NCI-H226 (cell line): ENCODE measurements around the gene HCLS1.
"Not testable (repeated sequence)": the region's sequence is repeated elsewhere in the genome, so short reads cannot be mapped to it uniquely, and the experiment has no call there.

Experiments used
- DNase-seq: peaks from one replicate; pipeline ENCODE4 v3.0.0-alpha.2; 2015

The HCLS1 gene

GRCh38 chr3:121654493-121655385 is 6.0 kb downstream of the HCLS1 start:
- DNase-seq: no peak

GRCh38 chr3:121651684-121652083 is 9.0 kb downstream of the HCLS1 start:
- no peak for DNase-seq

GRCh38 chr3:121649645-121650044 is 11.1 kb downstream of the HCLS1 start:
- DNase-seq: no peak

- DNase-seq: no peak
Observed at GRCh38 chr3:121648219-121648958, 12.3 kb downstream of the HCLS1 start.

- no peak for DNase-seq
Observed at GRCh38 chr3:121645054-121645453, 15.6 kb downstream of the HCLS1 start.

GRCh38 chr3:121642601-121643314 is 17.9 kb downstream of the HCLS1 start:
- no peak for DNase-seq

- DNase-seq: no peak
Observed at GRCh38 chr3:121641127-121641526, 19.6 kb downstream of the HCLS1 start.

GRCh38 chr3:121637922-121638321 is 22.8 kb downstream of the HCLS1 start:
- DNase-seq: no peak

- DNase-seq: no peak
Observed at GRCh38 chr3:121630355-121630754, 30.3 kb downstream of the HCLS1 start.

- no peak for DNase-seq
Observed at GRCh38 chr3:121629601-121630000, 31.1 kb downstream of the HCLS1 start.

- no peak for DNase-seq
Observed at GRCh38 chr3:121627622-121628021, 33.1 kb downstream of the HCLS1 start.

GRCh38 chr3:121627211-121627610 is 33.5 kb downstream of the HCLS1 start:
- no peak for DNase-seq

GRCh38 chr3:121626495-121626894 is 34.2 kb downstream of the HCLS1 start:
- DNase-seq: no peak

GRCh38 chr3:121624147-121624899 is 36.4 kb downstream of the HCLS1 start:
- DNase-seq: no peak

GRCh38 chr3:121621491-121621890 is 39.2 kb downstream of the HCLS1 start:
- DNase-seq: no peak

GRCh38 chr3:121619691-121620090 is 41.0 kb downstream of the HCLS1 start:
- no peak for DNase-seq

- no peak for DNase-seq
Observed at GRCh38 chr3:121606106-121606505, 54.6 kb downstream of the HCLS1 start.

- no peak for DNase-seq
Observed at GRCh38 chr3:121604759-121605158, 55.9 kb downstream of the HCLS1 start.

GRCh38 chr3:121601212-121601812 is 59.4 kb downstream of the HCLS1 start:
- DNase-seq: no peak

GRCh38 chr3:121599900-121600299 is 60.8 kb downstream of the HCLS1 start:
- not testable (repeated sequence) for DNase-seq

GRCh38 chr3:121598564-121598963 is 62.1 kb downstream of the HCLS1 start:
- no peak for DNase-seq

GRCh38 chr3:121595765-121596406 is 64.8 kb downstream of the HCLS1 start:
- no peak for DNase-seq
